SK-N-SH (cell line): ENCODE measurements around the gene TSHZ2.

ENCODE experiments used
- CHD2 ChIP-seq: fragments of 150-350 bp; IDR thresholded peaks from 2 replicates; pipeline ENCODE4 v1.6.1; 2018; ENCODE audit warnings: low read length; ENCODE audit not compliant: partially characterized antibody
- EZH2phosphoT487 ChIP-seq: fragments of 200-600 bp; sonication (generic); IDR thresholded peaks from 2 replicates; pipeline ENCODE4 v1.6.1; 2017; ENCODE audit warnings: low read depth, mixed run types, mild to moderate bottlenecking, antibody characterized with exemption, moderate library complexity, borderline replicate concordance
- MXI1 ChIP-seq: IDR thresholded peaks from 2 replicates; pipeline ENCODE4 v1.6.1; 2012; ENCODE audit warnings: mild to moderate bottlenecking, low read depth, low read length, improper control_type of control experiment
- RAD21 ChIP-seq: IDR thresholded peaks from 2 replicates; pipeline ENCODE4 v1.6.1; 2012; ENCODE audit warnings: mild to moderate bottlenecking, low read length
- YY1 ChIP-seq: IDR thresholded peaks from 2 replicates; pipeline ENCODE4 v1.4.0; 2012; ENCODE audit warnings: low read depth, mild to moderate bottlenecking
- TF ChIP-seq, protein P1 (sequence below): fragments of 200-600 bp; sonication (generic); IDR thresholded peaks from 2 replicates; pipeline ENCODE4 v1.6.1; 2017; ENCODE audit warnings: antibody characterized with exemption, mild to moderate bottlenecking, moderate library complexity

DNA sequence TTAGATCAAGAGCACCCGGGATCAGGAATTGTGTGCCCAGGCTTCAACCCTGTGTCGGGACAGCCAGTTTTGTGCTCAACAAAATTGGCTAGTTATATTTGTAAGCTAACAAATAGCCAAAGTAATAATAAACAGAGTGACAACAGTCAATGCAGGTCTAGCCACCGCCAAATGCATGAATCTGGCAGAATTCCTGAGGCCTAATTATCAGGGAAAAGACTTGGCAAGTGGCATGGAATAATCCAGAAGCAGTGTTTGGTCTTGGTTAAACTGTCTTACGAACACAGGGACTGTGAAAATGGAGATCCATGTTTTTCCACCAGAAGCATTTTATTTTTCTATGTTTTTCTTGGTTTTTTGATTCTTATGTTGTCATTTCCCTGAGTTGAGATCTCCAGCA is 352.7 kb downstream of the TSHZ2 start:
- TF ChIP-seq, protein P1, sequence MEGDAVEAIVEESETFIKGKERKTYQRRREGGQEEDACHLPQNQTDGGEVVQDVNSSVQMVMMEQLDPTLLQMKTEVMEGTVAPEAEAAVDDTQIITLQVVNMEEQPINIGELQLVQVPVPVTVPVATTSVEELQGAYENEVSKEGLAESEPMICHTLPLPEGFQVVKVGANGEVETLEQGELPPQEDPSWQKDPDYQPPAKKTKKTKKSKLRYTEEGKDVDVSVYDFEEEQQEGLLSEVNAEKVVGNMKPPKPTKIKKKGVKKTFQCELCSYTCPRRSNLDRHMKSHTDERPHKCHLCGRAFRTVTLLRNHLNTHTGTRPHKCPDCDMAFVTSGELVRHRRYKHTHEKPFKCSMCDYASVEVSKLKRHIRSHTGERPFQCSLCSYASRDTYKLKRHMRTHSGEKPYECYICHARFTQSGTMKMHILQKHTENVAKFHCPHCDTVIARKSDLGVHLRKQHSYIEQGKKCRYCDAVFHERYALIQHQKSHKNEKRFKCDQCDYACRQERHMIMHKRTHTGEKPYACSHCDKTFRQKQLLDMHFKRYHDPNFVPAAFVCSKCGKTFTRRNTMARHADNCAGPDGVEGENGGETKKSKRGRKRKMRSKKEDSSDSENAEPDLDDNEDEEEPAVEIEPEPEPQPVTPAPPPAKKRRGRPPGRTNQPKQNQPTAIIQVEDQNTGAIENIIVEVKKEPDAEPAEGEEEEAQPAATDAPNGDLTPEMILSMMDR: no peak
- TF ChIP-seq YY1 (no peak), EZH2phosphoT487 (no peak), MXI1 (no peak), RAD21 (no peak), CHD2 (no peak)
